Measurements from ENCODE around the gene NKTR. TPM values are rescaled to one million over a fixed set of nuclear protein-coding genes. Genes with fewer than 3 reads are reported as not detected.

The NKTR gene
- total RNA-seq, 4 donors from 2014 or later, result 33.8 to 82.3 (median 49.6) TPM

GRCh38 chr3:42660131-42660715 is 59.7 kb downstream of the NKTR start:
- DNase-seq (ENCODE audit: low spot score in 2 of 2), result no peak
- no peak overlapping the region for H3K4me3 ChIP-seq (ENCODE audit: low read depth, poor library complexity, severe bottlenecking)
- 39 to 41% methylated on average over 6 of the region's 6 CpGs for WGBS, 2 donors
- no peak for TF ChIP-seq POLR2A (IDR thresholded peaks at IDR 0.05)
- no peak for TF ChIP-seq CTCF (IDR thresholded peaks at IDR 0.05)
- intact Hi-C loops (cut with DNase I; ENCODE audit: low total_unique reads), result no loop called here

DNA sequence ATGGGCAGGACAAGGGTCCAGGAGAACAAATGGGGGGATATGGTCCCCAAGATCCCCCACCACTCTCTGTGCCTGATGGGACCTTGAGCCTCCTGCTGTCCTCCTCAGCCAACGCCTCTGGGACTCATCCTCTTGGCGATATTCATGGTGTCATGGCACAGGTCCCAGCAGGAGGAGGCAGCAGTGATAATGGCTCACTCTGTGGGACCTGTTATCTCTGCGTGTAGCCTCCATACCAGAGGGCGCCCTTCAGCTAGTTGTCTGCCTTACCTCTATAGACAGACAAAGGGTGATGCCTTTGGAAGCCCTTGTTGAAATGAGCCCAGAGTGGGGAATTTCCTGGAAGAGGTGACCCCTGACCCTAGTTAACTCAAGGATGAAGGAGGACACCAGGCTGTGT is 60.4 kb downstream of the NKTR start:
- H3K4me3 ChIP-seq (ENCODE audit: low read depth, poor library complexity, severe bottlenecking), result no peak overlapping the region
- TF ChIP-seq CTCF (IDR thresholded peaks at IDR 0.05) (no peak), POLR2A (IDR thresholded peaks at IDR 0.05) (no peak)
- DNase-seq (ENCODE audit: low spot score in 2 of 2), result no peak
- WGBS, 2 donors, result 55 to 67% methylated on average over 4 of the region's 4 CpGs
- intact Hi-C loops (cut with DNase I; ENCODE audit: low total_unique reads), result no loop called here

DNA sequence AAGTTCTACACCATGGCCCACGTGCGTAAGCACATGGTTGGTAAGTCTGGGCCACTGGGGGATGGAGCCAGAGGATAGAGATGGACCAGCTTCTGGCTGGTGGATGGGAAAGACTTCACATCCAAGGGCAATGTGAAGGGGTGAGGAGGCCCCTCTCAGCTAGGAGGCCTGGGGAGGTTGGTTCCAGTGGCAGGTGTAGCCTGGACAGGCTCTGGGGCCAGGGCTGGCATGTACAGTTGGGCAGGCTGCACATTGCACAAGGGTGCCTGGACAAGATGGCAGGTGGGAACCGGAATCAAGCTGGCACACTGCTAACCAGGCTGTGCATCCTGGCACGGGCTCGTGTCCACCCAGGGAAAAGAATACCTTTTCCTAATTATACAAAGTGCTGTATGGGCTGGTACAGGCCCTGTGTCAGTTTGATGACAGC is 61.1 kb downstream of the NKTR start:
- intact Hi-C loops (cut with DNase I; ENCODE audit: low total_unique reads), result no loop called here
- 88 to 91% methylated on average over 5 of the region's 5 CpGs for WGBS, 2 donors
- TF ChIP-seq POLR2A (IDR thresholded peaks at IDR 0.05) (no peak), CTCF (IDR thresholded peaks at IDR 0.05) (no peak)
- H3K4me3 ChIP-seq (ENCODE audit: low read depth, poor library complexity, severe bottlenecking), result no peak overlapping the region
- DNase-seq (ENCODE audit: low spot score in 2 of 2), result peak in 1 of 2 donors; percentile 76

DNA sequence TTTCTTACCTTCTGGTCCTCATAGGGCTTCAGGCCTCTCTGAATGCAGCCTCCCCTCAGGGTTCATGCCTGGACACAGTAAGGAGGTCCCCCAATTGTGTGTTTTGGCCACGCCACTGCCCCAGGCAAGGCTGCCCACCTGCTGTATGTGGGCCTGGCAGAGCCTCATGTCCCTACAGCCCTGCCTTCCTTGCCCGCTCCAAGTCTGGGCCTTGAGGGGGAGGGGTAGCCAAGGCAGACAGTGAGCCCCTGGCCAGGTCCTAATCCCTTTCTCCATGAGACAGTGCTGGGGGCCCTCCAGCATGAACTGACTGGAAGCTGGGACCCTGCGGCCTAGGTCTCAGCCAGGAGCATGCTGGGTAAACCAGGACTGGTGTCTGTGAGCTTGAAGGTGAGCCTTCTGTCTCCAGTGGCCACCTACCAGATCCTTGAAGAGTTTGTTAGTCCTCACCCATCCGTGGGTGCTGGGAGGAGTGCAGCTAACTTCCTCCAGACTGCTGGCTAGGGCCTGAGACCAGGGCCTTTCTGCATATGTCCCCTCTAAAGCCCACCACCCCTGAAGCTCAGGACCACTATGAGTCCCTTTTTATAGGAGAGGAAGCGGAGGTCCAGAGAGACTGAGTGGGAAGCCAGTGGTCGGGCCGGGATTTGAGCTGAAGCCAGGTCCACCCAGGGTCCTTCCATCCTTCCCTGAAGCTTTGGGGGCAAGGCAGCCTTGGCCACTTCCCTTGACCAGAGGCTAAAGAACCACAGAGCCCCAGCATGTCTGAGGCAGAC is 61.7 kb downstream of the NKTR start:
- intact Hi-C loops (cut with DNase I; ENCODE audit: low total_unique reads), result no loop called here
- DNase-seq (ENCODE audit: low spot score in 2 of 2), result peak in 1 of 2 donors; percentile 82
- 82 to 89% methylated on average over 6 to 7 of the region's 7 CpGs for WGBS, 2 donors
- TF ChIP-seq POLR2A (IDR thresholded peaks at IDR 0.05), result no peak
- TF ChIP-seq CTCF (IDR thresholded peaks at IDR 0.05), result no peak
- no peak overlapping the region for H3K4me3 ChIP-seq (ENCODE audit: low read depth, poor library complexity, severe bottlenecking)

GRCh38 chr3:42662813-42663535 is 62.5 kb downstream of the NKTR start:
- peak in 1 of 2 donors; percentile 81 for DNase-seq (ENCODE audit: low spot score in 2 of 2)
- TF ChIP-seq POLR2A (IDR thresholded peaks at IDR 0.05) (no peak), CTCF (IDR thresholded peaks at IDR 0.05) (no peak)
- H3K4me3 ChIP-seq (ENCODE audit: low read depth, poor library complexity, severe bottlenecking), result no peak overlapping the region
- 81 to 91% methylated on average over 11 to 12 of the region's 12 CpGs for WGBS, 2 donors
- intact Hi-C loops (cut with DNase I; ENCODE audit: low total_unique reads), result no loop called here

Measured in lower leg skin (tissue), 4 donors.